ENCODE data around the gene LRRC71.
"Not testable (repeated sequence)": the region's sequence is repeated elsewhere in the genome, so short reads cannot be mapped to it uniquely, and the experiment has no call there.

LRRC71 gene

GRCh38 chr1:156905176-156905575 is 15.3 kb upstream of the LRRC71 start:
- no peak for DNase-seq (ENCODE audit: low read depth in 2 of 2)

GRCh38 chr1:156905651-156906050 is 14.8 kb upstream of the LRRC71 start:
- no peak for DNase-seq (ENCODE audit: low read depth in 2 of 2)

GRCh38 chr1:156906206-156906906 is 14.1 kb upstream of the LRRC71 start:
- no peak for DNase-seq (ENCODE audit: low read depth in 2 of 2)

- no peak for DNase-seq (ENCODE audit: low read depth in 2 of 2)
These were observed 11.9 kb upstream of the LRRC71 start for GRCh38 chr1:156908541-156908940.

DNA sequence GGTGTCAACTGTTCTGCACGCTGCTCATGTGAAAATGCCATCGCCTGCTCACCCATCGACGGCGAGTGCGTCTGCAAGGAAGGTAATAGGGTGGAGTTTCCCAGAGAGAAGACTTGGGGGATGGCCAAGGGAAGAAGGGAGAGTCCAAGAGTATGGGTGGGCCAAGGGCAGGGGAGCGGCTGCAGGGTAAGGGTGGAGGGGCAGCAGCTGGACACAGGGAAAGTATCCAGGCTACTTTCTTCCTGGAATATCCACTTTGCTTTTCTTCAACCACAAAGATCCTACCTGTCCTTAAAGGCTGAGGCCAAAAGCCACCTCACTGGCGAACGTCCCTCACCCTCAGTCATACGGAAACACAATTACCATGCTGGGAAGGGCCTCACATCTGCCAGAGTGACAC is 11.5 kb upstream of the LRRC71 start:
- DNase-seq (ENCODE audit: low read depth in 2 of 2), result no peak

- no peak for DNase-seq (ENCODE audit: low read depth in 2 of 2)
These were observed 10.8 kb upstream of the LRRC71 start for GRCh38 chr1:156909671-156910070.

DNA sequence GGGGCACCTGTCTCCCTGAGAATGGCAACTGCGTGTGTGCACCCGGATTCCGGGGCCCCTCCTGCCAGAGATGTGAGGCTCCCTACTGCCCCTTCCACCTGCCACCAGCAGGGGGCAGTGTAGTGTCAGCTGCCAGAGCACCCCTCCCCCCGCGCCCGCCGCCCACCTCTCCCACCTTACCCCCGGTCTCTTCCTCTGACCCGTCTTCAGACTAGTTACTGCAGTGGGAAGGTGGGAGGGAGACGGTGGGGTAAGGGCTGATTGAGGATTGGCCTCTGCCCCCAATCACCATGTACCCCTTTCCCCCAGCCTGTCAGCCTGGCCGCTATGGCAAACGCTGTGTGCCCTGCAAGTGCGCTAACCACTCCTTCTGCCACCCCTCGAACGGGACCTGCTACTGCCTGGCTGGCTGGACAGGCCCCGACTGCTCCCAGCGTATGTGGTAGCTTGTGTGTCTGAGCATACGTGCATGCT is 10.1 kb upstream of the LRRC71 start:
- DNase-seq (ENCODE audit: low read depth in 2 of 2), result peak in 1 of 2 donors; percentile 24

DNA sequence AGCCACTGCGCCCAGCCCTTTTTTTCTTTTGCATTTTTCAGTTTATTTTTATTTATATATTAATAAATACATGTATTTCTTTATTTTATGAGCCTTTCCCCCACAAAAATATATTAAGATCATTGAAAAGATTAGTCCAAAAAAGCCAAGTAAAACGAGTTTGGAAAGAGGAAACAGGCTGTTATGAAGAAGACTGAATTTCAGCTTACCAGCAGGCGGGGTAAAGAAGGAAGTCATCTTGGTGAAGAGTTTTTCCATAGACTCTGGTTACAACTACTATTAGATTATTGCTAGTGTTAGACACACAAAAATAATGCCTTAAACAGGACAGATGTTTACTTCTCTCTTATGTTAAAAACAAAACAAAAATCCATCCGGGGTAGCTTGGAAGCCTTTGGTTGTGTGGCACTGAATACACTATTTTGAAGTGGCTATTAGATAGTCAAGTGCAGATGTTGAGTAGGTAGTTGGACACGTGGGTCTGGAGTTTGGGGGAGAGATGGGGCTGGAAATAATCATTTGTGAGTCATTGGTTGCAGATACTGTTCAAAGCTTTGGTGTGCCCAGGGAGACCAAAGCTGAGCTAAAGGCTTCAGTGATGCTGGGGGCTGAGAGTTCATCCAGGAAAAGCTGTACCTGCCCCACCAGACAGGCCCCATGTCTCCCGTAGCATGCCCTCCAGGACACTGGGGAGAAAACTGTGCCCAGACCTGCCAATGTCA is 8.7 kb upstream of the LRRC71 start:
- DNase-seq (ENCODE audit: low read depth in 2 of 2), result no peak

DNA sequence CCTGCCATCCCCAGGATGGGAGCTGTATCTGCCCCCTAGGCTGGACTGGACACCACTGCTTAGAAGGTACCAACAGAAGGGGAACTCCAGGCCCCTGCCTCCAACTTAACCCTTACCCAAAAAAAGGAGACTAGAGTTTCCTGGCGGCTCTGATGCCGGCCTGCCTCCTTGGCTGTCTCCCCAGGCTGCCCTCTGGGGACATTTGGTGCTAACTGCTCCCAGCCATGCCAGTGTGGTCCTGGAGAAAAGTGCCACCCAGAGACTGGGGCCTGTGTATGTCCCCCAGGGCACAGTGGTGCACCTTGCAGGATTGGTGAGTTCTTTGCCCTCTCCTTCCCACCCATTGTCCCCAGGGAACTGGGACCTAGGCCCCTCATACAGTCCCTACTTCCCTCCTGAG is 8.1 kb upstream of the LRRC71 start:
- no peak for DNase-seq (ENCODE audit: low read depth in 2 of 2)

- DNase-seq (ENCODE audit: low read depth in 2 of 2), result no peak
These were observed 7.3 kb upstream of the LRRC71 start for GRCh38 chr1:156912861-156913808.

DNA sequence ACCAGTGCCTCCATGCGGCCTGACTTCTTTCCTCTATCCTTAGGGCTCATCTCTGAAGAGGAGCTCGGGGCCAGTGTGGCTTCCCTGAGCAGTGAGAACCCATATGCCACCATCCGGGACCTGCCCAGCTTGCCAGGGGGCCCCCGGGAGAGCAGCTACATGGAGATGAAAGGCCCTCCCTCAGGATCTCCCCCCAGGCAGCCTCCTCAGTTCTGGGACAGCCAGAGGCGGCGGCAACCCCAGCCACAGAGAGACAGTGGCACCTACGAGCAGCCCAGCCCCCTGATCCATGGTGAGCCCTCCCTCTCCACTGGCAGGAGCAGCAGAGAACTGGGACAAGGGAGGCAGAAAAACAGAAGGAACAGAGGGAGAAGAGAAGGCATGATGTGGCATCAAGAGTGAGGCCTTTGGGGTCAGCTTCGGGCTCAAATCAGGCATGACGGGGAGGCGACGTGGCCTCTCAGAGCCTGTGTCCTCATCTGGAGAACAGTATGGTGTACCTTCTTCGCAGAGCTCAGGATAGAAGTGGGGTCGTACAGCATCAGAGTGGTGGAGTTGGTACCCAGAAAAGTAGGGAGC is 6.5 kb upstream of the LRRC71 start:
- no peak for DNase-seq (ENCODE audit: low read depth in 2 of 2)

DNA sequence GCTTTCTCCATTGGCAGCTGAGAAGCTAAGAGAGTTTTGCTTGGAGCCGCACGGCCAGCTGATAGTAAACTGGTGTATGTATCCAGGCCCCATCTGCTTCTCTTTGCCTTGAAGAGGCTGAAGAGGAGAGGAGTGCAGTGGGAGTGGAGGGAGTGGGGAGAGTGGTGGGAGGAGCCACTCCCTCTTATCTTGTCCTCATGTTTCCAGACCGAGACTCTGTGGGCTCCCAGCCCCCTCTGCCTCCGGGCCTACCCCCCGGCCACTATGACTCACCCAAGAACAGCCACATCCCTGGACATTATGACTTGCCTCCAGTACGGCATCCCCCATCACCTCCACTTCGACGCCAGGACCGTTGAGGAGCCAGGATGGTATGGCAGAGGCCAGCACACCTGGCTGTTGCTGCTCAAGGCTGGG is 6.0 kb upstream of the LRRC71 start:
- no peak for DNase-seq (ENCODE audit: low read depth in 2 of 2)

DNA sequence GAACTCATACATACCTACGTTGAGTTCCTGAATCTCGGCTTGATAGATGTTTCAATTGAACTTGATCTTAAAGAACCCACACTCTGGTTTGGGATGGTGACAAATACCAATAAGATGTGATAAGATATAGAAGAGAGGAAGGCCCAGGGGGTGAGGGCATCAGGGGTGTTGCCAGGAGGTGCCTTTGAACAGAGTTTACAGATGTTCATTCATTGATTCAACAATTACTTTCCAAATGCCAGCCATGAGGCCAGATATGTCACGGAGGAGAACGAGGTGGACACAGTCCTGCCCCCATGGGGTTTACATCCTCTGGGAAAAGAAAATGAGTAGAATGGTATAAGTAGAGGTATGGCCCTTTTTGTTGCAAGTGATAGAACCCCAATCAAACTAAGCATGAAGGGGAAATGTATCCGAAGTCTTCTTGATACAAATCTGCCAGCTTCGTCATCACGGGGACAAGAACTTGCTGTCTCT is 659 bp downstream of the LRRC71 start:
- no peak for DNase-seq (ENCODE audit: low read depth in 2 of 2)

DNA sequence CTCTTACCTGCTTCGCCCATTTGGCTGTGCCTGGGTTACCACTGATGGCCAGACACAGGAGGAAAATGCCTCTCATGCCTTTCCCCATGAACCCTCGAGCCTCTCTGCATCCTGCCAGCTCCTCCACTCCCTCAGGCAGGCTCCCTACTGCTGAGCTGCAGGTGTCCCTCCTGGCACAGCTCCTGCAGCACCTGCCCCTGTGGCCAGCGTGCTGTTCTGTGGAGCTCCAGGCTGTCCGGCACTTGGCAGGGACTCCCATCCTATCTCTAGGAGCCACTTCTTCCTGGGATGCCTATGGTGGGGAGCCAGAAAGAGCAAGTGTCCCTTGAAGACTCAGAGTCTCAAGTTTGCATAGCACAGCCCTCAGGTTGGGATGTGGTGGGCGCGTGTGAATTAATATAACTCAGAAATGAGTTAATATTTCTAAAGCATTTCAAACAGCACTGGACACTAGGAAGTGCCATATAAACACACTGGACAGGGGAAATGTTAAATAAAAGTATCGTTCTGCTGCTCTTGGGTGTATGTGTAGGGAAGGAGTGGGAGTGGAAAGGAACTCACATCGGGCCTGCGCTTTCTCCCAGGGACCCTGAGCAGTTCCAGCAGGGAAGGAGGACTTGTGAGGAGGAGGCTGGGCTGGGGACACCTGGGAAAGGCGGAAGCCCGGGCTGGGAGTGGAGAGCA is 2.7 kb downstream of the LRRC71 start:
- DNase-seq (ENCODE audit: low read depth in 2 of 2), result no peak

- DNase-seq (ENCODE audit: low read depth in 2 of 2), result no peak
These were observed 3.4 kb downstream of the LRRC71 start for GRCh38 chr1:156923670-156924477.

DNA sequence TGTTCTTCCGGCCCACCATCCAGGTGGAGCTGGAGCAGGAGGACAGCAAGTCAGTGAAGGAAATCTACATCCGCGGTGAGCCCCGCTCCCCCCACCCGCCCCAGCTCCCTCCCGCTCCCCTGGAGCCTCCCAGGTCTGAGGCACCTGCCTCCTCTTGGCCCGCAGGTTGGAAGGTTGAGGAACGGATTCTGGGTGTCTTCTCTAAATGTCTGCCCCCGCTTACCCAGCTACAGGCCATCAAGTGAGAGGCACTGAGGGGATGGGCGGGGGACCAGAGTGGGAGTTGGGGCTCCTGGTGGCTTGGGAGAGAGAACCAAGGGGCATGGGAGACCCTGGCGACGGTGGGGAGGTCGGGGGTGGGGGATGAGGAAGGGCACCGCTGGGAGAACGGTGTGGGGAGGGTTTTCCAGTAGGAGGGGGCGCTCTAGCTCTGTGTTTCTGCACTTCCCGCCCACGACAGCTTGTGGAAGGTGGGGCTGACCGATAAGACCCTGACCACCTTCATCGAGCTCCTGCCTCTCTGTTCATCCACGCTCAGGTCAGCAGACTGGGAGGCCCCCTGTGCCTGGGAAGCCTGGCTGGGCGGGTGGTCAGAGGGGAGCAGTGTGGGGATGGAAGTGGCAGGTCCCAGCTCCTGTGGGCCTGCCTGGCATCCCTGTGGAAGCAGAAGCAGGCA is 4.2 kb downstream of the LRRC71 start:
- DNase-seq (ENCODE audit: low read depth in 2 of 2), result no peak

GRCh38 chr1:156925154-156926010 is 5.0 kb downstream of the LRRC71 start:
- DNase-seq (ENCODE audit: low read depth in 2 of 2), result no peak

DNA sequence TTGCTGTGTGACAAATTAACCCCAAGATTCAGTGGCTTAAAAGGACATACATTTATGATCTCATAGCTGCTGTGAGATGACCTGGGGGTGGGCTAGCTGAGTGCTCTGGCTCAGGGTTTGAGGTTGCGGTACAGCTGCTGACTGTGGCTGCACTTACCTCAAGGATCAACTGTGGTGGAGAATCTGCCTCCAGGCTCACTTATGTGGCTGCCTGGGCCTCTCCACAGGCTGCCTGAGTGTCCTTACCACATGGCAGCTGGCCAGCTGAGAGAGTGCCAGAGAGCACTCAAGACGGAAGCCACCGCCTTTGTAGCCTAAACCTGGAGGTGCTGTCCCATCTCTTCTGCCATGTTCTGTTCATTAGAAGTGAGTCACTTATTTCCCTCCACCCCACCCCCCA is 5.7 kb downstream of the LRRC71 start:
- peak; percentile 55 to 66 for DNase-seq (ENCODE audit: low read depth in 2 of 2)

GRCh38 chr1:156926695-156927094 is 6.3 kb downstream of the LRRC71 start:
- DNase-seq (ENCODE audit: low read depth in 2 of 2), result not testable (repeated sequence)

Measured in stimulated activated CD8-positive, alpha-beta memory T cell treated with anti-CD3 and anti-CD28 coated beads, Interleukin-15, amount 100 ng/mL, for 48 hours (primary cell).